GM19328 (cell line): ENCODE results near the gene KIR2DL1.
"Not testable (repeated sequence)": the region's sequence is repeated elsewhere in the genome, so short reads cannot be mapped to it uniquely, and the experiment has no call there.

Experiments used
- ATAC-seq: cut with Tn5 transposase; IDR thresholded peaks from one replicate; pipeline ENCODE4 v1.9.1; 2021; ENCODE audit warnings: mild to moderate bottlenecking, moderate library complexity; ENCODE audit not compliant: unreplicated experiment

KIR2DL1 gene

DNA sequence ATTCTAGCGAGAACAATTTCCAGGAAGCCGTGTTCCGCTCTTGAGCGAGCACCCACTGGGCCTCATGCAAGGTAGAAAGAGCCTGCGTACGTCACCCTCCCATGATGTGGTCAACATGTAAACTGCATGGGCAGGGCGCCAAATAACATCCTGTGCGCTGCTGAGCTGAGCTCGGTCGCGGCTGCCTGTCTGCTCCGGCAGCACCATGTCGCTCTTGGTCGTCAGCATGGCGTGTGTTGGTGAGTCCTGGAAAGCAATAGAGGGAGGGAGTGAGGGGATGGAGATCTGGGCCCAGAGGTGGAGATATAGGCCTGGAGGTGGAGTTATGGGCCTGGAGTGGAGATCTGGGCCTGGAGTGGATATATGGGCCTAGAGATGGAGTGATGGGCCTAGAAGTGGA is at the start of gene KIR2DL1:
TSS of gene KIR2DL1 (plus strand) at position 148 of the 400 bp plus-strand sequence. CDS start at position 206, 58 bp downstream.
- not testable (repeated sequence) for ATAC-seq

GRCh38 chr19:54724142-54724541 is 45.5 kb upstream of the KIR2DL1 start, which contains the start of gene KIR3DL3:
TSS of gene KIR3DL3 (plus strand) at chr19:54724442. CDS start at chr19:54724497, 55 bp downstream.
- no peak for ATAC-seq

GRCh38 chr19:54724644-54725043 is 44.9 kb upstream of the KIR2DL1 start:
- no peak for ATAC-seq

- ATAC-seq = no peak
Measured at GRCh38 chr19:54725321-54725720, 44.3 kb upstream of the KIR2DL1 start.

DNA sequence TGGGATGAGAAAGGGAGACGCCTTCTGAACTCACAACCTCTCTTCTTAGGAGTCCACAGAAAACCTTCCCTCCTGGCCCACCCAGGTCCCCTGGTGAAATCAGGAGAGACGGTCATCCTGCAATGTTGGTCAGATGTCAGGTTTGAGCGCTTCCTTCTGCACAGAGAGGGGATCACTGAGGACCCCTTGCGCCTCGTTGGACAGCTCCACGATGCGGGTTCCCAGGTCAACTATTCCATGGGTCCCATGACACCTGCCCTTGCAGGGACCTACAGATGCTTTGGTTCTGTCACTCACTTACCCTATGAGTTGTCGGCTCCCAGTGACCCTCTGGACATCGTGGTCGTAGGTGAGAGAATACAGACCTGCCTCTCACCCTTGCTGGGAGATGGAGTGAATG is 42.0 kb upstream of the KIR2DL1 start:
- no peak for ATAC-seq

DNA sequence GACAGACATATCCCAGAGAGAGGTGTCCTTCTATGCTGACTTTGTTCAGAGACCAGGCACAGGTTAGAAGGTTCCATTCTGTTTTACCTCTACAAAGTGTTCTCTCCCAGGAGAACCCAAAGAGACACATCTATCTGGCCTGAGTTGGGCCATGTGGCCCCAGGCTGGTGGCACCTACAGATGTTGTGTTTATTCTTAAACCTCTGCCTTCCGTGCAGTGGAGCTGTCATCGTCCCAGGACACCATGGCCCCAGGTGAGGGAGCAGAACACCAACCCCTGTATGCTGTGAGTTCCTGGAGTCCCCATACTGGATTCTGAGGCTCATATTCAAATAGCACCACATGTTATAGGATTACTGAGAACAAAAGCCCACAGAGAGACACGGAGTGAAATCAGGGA is 41.4 kb upstream of the KIR2DL1 start:
- no peak for ATAC-seq

GRCh38 chr19:54729416-54730188 is 40.0 kb upstream of the KIR2DL1 start:
- ATAC-seq = no peak

- ATAC-seq = no peak
Measured at GRCh38 chr19:54731191-54731590, 38.4 kb upstream of the KIR2DL1 start.

- ATAC-seq = not testable (repeated sequence)
Measured at GRCh38 chr19:54738306-54738705, 31.3 kb upstream of the KIR2DL1 start, which contains the start of gene KIR2DL3. TSS of gene KIR2DL3 (plus strand) at chr19:54738513. CDS start at chr19:54738546, 33 bp downstream.

DNA sequence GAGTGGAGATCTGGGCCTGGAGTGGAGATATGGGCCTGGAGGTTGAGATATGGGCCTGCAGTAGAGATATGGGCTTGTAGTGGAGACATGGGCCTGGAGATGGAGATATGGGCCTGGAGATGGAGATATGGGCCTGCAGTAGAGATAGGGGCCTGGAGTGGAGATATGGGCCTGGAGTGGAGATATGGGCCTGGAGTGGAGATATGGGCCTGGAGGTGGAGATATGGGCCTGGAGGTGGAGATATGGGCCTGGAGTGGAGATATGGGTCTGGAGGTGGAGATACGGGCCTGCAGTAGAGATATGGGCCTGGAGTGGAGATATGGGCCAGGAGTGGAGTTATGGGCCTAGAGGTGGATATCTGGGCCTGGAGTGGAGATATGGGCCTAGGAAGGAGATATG is 30.9 kb upstream of the KIR2DL1 start:
- no peak for ATAC-seq

GRCh38 chr19:54739587-54740497 is 29.8 kb upstream of the KIR2DL1 start:
- no peak for ATAC-seq

- not testable (repeated sequence) for ATAC-seq
Measured at GRCh38 chr19:54741950-54742349, 27.6 kb upstream of the KIR2DL1 start.

DNA sequence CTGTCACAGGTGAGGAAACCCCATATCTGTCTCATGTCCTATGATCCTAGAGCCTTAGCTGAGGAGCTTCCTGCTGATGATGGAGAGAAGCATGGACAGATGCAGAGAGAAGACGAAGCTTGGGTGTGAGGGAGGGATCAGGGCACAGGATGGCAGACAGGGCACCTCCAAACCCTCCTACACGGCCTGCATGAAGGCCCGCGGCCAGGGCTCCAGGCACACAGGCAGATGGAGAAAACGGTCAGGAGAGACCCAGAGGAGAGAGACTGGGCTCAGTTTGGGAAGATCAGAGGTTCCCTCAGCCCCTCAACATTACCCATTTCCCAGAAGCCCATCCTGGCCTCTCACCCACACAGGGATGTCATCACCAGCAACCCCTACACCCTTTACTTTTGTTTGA is 25.5 kb upstream of the KIR2DL1 start:
- ATAC-seq = not testable (repeated sequence)

- not testable (repeated sequence) for ATAC-seq
Measured at GRCh38 chr19:54747614-54748322, 21.8 kb upstream of the KIR2DL1 start.

DNA sequence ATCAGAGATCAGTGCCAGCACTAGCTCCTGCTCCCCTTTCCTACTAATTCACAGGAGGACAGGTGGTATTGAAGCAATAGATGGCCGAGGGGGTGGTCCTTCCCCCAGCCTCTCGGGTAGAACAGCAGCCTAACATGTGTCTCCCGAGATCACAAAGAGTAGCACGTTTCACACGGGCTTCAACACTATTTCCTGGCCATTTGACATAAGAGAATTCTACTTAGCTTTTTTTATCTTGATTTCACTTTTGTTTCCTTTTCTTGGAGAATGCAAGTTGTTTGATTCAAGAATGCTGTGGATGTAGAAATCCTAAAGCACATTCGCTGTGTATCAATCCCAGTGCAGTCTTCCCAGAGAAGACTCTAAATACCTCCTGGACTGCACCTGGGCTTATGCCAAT is 19.3 kb upstream of the KIR2DL1 start:
- ATAC-seq = not testable (repeated sequence)

DNA sequence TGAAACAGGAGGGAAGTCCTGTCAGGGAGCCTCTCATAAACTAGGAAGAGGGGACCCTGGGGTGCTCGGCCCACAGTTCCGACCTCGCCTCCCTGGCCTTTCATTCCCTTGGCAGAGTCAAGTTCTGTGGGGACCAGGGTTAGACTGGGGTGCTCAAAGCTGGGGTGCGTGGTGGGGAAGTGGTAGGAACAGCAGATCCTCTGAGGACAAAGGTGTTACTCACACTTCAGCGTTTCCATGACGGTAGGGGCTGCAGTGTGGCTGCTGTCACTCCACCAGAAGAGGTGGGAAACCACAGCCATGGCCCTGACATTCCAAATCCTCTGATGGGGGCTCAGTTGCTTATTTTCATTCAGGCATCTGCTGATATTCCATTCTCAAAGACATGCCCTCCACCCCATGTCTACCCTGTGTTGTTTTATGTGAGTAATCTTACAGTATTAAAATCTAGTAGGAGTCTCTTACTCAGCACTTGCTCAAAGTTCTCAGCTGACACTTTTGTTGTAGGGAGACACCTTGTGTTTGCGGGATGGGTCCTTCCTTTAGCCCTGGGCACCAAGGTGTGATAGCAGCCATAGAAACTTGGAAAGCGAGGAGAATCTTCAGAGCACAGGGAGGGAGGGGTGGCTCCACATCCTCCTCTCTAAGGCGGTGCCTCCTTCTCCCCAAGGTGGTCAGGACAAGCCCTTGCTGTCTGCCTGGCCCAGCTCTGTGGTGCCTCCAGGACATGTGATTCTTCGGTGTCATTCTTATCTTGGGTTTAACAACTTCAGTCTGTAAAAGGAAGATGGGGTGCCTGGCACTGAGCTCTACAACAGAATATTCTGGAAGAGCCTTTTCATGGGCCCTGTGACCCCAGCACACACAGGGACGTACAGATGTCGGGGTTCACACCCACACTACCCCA is 13.1 kb upstream of the KIR2DL1 start:
- ATAC-seq = not testable (repeated sequence)

GRCh38 chr19:54758577-54758976 is 11.0 kb upstream of the KIR2DL1 start:
- not testable (repeated sequence) for ATAC-seq

DNA sequence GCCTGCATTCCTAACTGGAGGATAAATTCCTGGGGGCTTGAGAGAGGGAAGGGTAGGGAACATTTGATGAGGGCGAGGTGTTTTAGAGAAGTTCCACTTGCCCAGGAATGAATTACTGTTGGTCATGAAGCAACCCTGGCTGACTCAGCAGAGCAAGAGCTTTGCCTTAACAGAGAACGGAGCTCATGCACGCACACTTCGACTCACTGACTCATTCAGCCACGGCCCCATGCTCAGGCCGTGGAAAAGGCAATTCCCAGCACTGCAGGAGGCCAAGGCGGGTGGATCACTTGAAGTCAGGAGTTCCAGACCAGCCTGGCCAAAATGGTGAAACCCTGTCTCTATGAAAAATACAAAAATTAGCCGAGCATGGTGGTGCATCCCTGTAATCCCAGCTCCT is 5.4 kb upstream of the KIR2DL1 start:
- not testable (repeated sequence) for ATAC-seq

DNA sequence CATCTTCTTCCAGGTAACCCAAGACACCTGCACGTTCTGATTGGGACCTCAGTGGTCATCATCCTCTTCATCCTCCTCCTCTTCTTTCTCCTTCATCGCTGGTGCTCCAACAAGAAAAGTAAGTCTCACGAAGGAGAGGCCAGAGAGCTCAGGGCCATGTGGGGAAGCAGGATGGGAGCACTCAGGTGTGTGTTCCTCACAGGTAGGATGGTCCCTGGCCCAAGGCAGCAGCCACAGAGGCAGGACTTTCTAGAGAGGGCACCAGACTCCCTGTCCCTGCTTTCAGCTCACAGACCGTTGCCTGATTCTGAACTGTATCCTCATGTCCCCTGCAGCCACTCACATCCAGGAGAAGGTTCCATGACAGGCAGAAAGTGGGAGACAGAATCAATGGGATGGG is 3.1 kb upstream of the KIR2DL1 start:
- not testable (repeated sequence) for ATAC-seq

- ATAC-seq = not testable (repeated sequence)
Measured at GRCh38 chr19:54770511-54770910, 918 bp downstream of the KIR2DL1 start.
